GM19372 (cell line): ENCODE measurements around the gene VAV3.
"Not testable (repeated sequence)": the region's sequence is repeated elsewhere in the genome, so short reads cannot be mapped to it uniquely, and the experiment has no call there.

Experiments used
- ATAC-seq: cut with Tn5 transposase; IDR thresholded peaks from one replicate; pipeline ENCODE4 v1.9.1; 2021; ENCODE audit warnings: mild to moderate bottlenecking, low read depth, moderate library complexity; ENCODE audit not compliant: unreplicated experiment

VAV3 gene

GRCh38 chr1:107965110-107965991 lies at the start of gene VAV3:
VAV3 (minus strand) TSS chr1:107965180; CDS start chr1:107964869, 311 bp downstream.
- ATAC-seq: peak; percentile 43

DNA sequence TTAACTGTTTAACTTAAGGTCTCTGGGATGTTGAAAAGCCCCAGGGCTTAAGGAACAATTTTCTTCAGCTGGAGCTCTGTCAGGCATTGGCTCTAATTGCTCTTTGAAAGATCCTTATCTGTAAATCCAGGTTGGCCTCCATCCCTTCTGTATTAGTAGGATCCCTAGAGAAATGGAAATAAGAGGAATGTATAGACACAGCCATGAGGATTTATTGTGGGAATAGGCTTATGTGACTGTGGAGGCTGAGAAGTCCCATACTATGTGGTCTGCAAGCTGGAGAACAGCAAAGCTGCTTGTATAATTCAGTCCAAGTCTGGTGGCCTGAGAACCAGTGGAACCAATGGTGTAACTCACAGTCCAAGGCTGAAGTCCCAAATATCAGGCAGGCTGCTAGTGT lies 47.6 kb upstream of the VAV3 start:
- ATAC-seq: no peak

- ATAC-seq: no peak
Measured at GRCh38 chr1:108011295-108011694, 46.3 kb upstream of the VAV3 start.

GRCh38 chr1:108010581-108010980 lies 45.6 kb upstream of the VAV3 start:
- no peak for ATAC-seq

GRCh38 chr1:108009603-108010195 lies 44.7 kb upstream of the VAV3 start:
- ATAC-seq: no peak

GRCh38 chr1:108007531-108007930 lies 42.6 kb upstream of the VAV3 start:
- no peak for ATAC-seq

- no peak for ATAC-seq
Measured at GRCh38 chr1:108007070-108007469, 42.1 kb upstream of the VAV3 start.

DNA sequence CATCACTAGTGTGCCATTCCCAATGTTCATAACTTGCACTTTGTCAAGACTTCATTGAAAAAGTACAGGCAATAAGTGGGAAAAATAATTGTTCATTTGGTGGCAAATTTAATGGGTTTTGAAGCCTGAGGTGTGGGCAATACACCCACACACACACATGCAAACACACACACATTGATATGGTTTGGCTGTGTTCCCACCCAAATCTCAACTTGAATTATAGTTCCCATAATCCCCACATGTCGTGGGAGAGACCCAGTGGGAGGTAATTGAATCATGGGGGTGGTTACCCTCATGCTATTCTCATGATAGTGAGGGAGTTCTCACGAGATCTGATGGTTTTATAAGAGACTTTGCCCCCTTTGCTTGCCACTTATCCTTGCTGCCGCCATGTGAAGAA lies 39.9 kb upstream of the VAV3 start:
- ATAC-seq: not testable (repeated sequence)

- ATAC-seq: no peak
Measured at GRCh38 chr1:108000620-108001111, 35.7 kb upstream of the VAV3 start.

DNA sequence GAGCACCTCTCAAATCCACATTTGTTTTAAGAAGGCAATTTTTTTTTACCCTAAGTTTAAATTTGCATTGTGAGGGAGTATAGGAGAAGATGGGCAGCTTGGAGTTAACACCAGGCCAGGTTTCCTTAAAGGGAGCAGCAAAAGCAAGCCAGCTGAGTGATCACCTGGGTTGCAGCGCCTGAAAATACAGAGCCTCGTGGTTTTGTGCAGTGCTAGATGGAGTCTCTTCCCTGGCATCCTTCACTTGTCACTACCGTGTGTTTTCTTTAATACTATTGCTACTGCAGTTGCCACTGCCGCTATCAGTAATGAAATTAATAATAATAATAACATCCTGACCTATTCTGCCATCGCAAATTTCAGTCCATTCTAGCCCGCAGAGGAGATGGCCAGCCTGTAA lies 35.2 kb upstream of the VAV3 start:
- no peak for ATAC-seq

- no peak for ATAC-seq
Measured at GRCh38 chr1:107997866-107998265, 32.9 kb upstream of the VAV3 start.

- ATAC-seq: no peak
Measured at GRCh38 chr1:107993920-107994319, 28.9 kb upstream of the VAV3 start.

- no peak for ATAC-seq
Measured at GRCh38 chr1:107992347-107992746, 27.4 kb upstream of the VAV3 start.

GRCh38 chr1:107991371-107992066 lies 26.5 kb upstream of the VAV3 start:
- no peak for ATAC-seq

DNA sequence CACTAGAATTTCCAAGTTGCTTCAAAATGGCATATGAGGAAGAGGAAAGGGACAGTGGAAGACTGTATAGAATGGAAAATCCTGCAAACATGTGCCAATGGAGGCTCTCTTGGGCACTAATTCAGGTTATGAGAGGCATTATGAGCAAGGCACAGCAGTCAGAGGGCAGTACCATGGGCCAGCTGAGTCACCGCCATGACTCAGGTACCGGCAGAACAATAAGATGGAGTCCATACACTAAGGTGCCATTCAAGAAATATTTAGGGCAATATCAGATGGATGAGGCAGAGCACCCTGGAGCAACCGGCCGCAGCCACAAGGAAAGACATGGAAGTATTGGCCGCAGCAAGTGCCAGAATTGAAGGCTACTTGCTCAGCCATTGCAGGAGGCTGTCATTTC lies 25.6 kb upstream of the VAV3 start:
- no peak for ATAC-seq

GRCh38 chr1:107981277-107981676 lies 16.3 kb upstream of the VAV3 start:
- ATAC-seq: no peak

GRCh38 chr1:107979926-107980325 lies 14.9 kb upstream of the VAV3 start:
- no peak for ATAC-seq

GRCh38 chr1:107979088-107979487 lies 14.1 kb upstream of the VAV3 start:
- no peak for ATAC-seq

DNA sequence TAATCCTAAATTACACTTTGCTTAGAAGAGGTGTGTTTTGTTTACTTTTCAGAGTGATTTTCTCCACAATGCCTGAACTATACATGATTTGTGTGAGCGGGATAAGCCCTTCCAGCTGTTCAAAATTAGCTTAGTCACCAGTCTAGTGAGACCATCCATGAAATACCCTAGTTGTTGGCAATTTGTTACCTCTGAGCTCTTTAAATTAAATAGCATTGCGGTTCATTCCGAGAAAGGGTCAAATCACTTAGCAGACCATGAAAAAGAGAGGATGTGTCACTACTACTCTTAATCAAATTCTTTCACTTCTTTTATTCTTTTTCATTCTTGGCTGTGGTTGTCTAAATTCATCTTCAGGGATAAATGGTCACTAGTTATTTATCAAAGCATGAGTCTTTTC lies 11.9 kb upstream of the VAV3 start:
- ATAC-seq: no peak

- ATAC-seq: no peak
Measured at GRCh38 chr1:107976431-107976830, 11.5 kb upstream of the VAV3 start.

DNA sequence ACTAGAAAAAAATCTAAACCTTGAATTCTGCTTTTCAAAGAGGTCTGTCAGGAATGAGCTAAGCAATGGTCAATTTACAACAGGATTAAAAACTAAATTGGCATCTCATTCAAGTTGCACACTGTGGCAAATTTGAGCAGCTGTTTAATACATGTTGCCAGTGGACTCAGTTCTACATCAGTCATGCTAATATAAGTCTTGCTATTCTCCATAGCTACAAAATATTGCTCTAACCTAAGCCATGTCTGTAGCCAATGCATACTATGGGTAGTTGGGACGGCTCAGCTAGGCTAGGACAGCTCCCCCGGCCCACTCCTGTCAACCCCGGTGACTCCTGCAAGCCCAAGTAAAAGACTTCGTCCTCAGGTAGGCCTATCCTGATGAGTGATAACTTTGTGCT lies 10.9 kb upstream of the VAV3 start:
- ATAC-seq: no peak
